HG02885 (cell line): Measurements from ENCODE around the gene ARMC10.
"Not testable (repeated sequence)": the region's sequence is repeated elsewhere in the genome, so short reads cannot be mapped to it uniquely, and the experiment has no call there.

Source experiments
- ATAC-seq: cut with Tn5 transposase; IDR thresholded peaks from one replicate; pipeline ENCODE4 v1.9.1; 2021; ENCODE audit warnings: mild to moderate bottlenecking; ENCODE audit not compliant: unreplicated experiment, poor library complexity

ARMC10 gene

GRCh38 chr7:103076764-103077163, 1.8 kb downstream of the ARMC10 start:
- no peak for ATAC-seq

- ATAC-seq, result no peak
Measured at GRCh38 chr7:103077318-103077717, 2.4 kb downstream of the ARMC10 start.

- ATAC-seq, result not testable (repeated sequence)
Measured at GRCh38 chr7:103078226-103078625, 3.3 kb downstream of the ARMC10 start.

- ATAC-seq, result no peak
Measured at GRCh38 chr7:103079836-103080235, 4.9 kb downstream of the ARMC10 start.

GRCh38 chr7:103080923-103081322, 6.0 kb downstream of the ARMC10 start:
- no peak for ATAC-seq

GRCh38 chr7:103082497-103082896, 7.6 kb downstream of the ARMC10 start:
- no peak for ATAC-seq

- no peak for ATAC-seq
Measured at GRCh38 chr7:103083210-103083609, 8.3 kb downstream of the ARMC10 start.

- not testable (repeated sequence) for ATAC-seq
Measured at GRCh38 chr7:103092321-103092720, 17.4 kb downstream of the ARMC10 start.

- no peak for ATAC-seq
Measured at GRCh38 chr7:103093429-103093828, 18.5 kb downstream of the ARMC10 start.

GRCh38 chr7:103094102-103094501, 19.2 kb downstream of the ARMC10 start:
- no peak for ATAC-seq

GRCh38 chr7:103095558-103095957, 20.6 kb downstream of the ARMC10 start:
- not testable (repeated sequence) for ATAC-seq

GRCh38 chr7:103097041-103097440, 22.1 kb downstream of the ARMC10 start:
- ATAC-seq, result no peak

- no peak for ATAC-seq
Measured at GRCh38 chr7:103100348-103100747, 25.4 kb downstream of the ARMC10 start.

GRCh38 chr7:103101543-103101942, 26.6 kb downstream of the ARMC10 start:
- no peak for ATAC-seq

- no peak for ATAC-seq
Measured at GRCh38 chr7:103106005-103106702, 31.2 kb downstream of the ARMC10 start.

- not testable (repeated sequence) for ATAC-seq
Measured at GRCh38 chr7:103106703-103107070, 31.7 kb downstream of the ARMC10 start.

- ATAC-seq, result no peak
Measured at GRCh38 chr7:103113164-103113563, 38.2 kb downstream of the ARMC10 start.

- ATAC-seq, result no peak
Measured at GRCh38 chr7:103114576-103115008, 39.7 kb downstream of the ARMC10 start.

GRCh38 chr7:103115771-103116170, 40.8 kb downstream of the ARMC10 start:
- no peak for ATAC-seq

- no peak for ATAC-seq
Measured at GRCh38 chr7:103116511-103116910, 41.6 kb downstream of the ARMC10 start.

- ATAC-seq, result no peak
Measured at GRCh38 chr7:103116991-103117390, 42.1 kb downstream of the ARMC10 start.

GRCh38 chr7:103117465-103117864, 42.5 kb downstream of the ARMC10 start:
- ATAC-seq, result no peak
